HepG2 (cell line): ENCODE measurements around the gene PAPSS2. TPM values are rescaled to one million over a fixed set of nuclear protein-coding genes. Genes with fewer than 3 reads are reported as not detected.
A peak's percentile ranks its signal among the peaks of the same experiment; 100 is the strongest.
"Not testable (repeated sequence)": the region's sequence is repeated elsewhere in the genome, so short reads cannot be mapped to it uniquely, and the experiment has no call there.

Experiments used
- ATAC-seq: fragments of 200-7000 bp; cut with Tn5 transposase; 3 replicates; pipeline ENCODE4 v1.9.1; 2020; ENCODE audit warnings: mild to moderate bottlenecking, moderate library complexity
- BruUV-seq: library from RNA; stranded (reverse); fragments of 400-500 nt; replicated peaks from 2 replicates; lab custom pipeline; 2021; lab: Mats Ljungman, UMichigan
- CTCF ChIA-PET: fragments of 300-600 bp; formaldehyde crosslinking; extraction: SDS; loops from one replicate; lab custom pipeline; 2021; ENCODE audit warnings: low total read pairs, inconsistent platforms, low intra/inter-chr PET ratio; lab: Yijun Ruan, JAX
- POLR2A ChIA-PET: fragments of 350-600 bp; sonication (Branson Sonifier 250); formaldehyde crosslinking; loops from one replicate; lab custom pipeline; 2020; ENCODE audit warnings: antibody characterized with exemption, inconsistent platforms; lab: Yijun Ruan, JAX
- DNase-seq: peaks from one replicate; pipeline ENCODE4 v3.0.0-alpha.2; 2015; ENCODE audit warnings: low spot score
- FAIRE-seq: peaks from 3 replicates; lab custom pipeline; 2011; peaks lifted over from hg19 to GRCh38; lab: Jason Lieb, UNC
- H2AFZ ChIP-seq: one replicate; pipeline ENCODE4 v1.6.1; 2011; ENCODE audit warnings: low read length, inconsistent platforms
- H3K27ac ChIP-seq: fragments of 300-600 bp; 3 replicates; pipeline ENCODE4 v1.8.0; 2011; ENCODE audit warnings: mixed run types, mild to moderate bottlenecking, mixed read lengths, low read length, inconsistent platforms; ENCODE audit not compliant: insufficient read depth; ENCODE audit errors: extremely low read length
- H3K27me3 ChIP-seq, 2 experiments: fragments of 200-600 bp in 1 of 2; 2 replicates in 1 of 2; 3 replicates in 1 of 2; pipeline versions ENCODE4 v1.6.0 to v1.8.0; 2011; ENCODE audit warnings: low read length in 2 of 2, mild to moderate bottlenecking in 2 of 2, moderate library complexity in 2 of 2, inconsistent platforms in 1 of 2; ENCODE audit not compliant: insufficient read depth in 2 of 2, control insufficient read depth in 1 of 2
- H3K36me3 ChIP-seq, 2 experiments: fragments of 200-600 bp in 1 of 2; replicated peaks in 1 of 2; 2 replicates in 1 of 2; 3 replicates in 1 of 2; pipeline versions ENCODE4 v1.5.1 to v1.8.0; 2011; ENCODE audit warnings: low read length in 2 of 2, inconsistent platforms in 1 of 2; ENCODE audit not compliant: insufficient read depth in 2 of 2, control insufficient read depth in 1 of 2
- H3K4me1 ChIP-seq: 2 replicates; pipeline ENCODE4 v1.5.1; 2012; ENCODE audit warnings: low read length, inconsistent platforms; ENCODE audit not compliant: insufficient read depth
- H3K4me2 ChIP-seq: 2 replicates; pipeline ENCODE4 v1.6.0; 2011; ENCODE audit warnings: low read depth, low read length, inconsistent platforms
- H3K4me3 ChIP-seq, 3 experiments: fragments of 200-600 bp in 1 of 3; sonication (generic), shearing (Covaris generic) in 1 of 3; replicated peaks in 1 of 3; 2 replicates each; pipeline ENCODE4 v1.5.1; 2011 to 2016; ENCODE audit warnings: low read length in 3 of 3, inconsistent platforms in 2 of 3, low read depth in 2 of 3, mild to moderate bottlenecking in 2 of 3, control low read depth in 1 of 3, mixed read lengths in 1 of 3; ENCODE audit not compliant: insufficient read depth in 1 of 3
- H3K79me2 ChIP-seq: one replicate; pipeline ENCODE4 v1.6.1; 2011; ENCODE audit warnings: low read length, inconsistent platforms; ENCODE audit not compliant: insufficient read depth
- H3K9ac ChIP-seq: 2 replicates; pipeline ENCODE4 v1.6.0; 2011; ENCODE audit warnings: mild to moderate bottlenecking, low read depth, low read length, inconsistent platforms; ENCODE audit not compliant: insufficient read depth
- H3K9me3 ChIP-seq: 2 replicates; pipeline ENCODE4 v1.5.1; 2012; ENCODE audit warnings: mild to moderate bottlenecking, low read length
- H4K20me1 ChIP-seq: 2 replicates; pipeline ENCODE4 v1.6.0; 2011; ENCODE audit warnings: inconsistent platforms, mild to moderate bottlenecking, low read length, moderate library complexity; ENCODE audit not compliant: insufficient read depth
- EED ChIP-seq: sonication (generic); formaldehyde crosslinking; IDR thresholded peaks from 2 replicates; pipeline ENCODE4 v1.5.0; 2020; ENCODE audit warnings: mild to moderate bottlenecking, missing genetic modification reagents
- FOXK1 ChIP-seq: sonication (generic); formaldehyde crosslinking; IDR thresholded peaks from 2 replicates; pipeline ENCODE4 v1.4.0; 2020; ENCODE audit warnings: low read depth, missing genetic modification reagents, borderline replicate concordance
- HNRNPUL1 ChIP-seq: fragments of 200-400 bp; formaldehyde crosslinking; IDR thresholded peaks from 2 replicates; pipeline ENCODE4 v1.6.1; 2017; ENCODE audit warnings: low read depth, mild to moderate bottlenecking, low read length, moderate library complexity
- KDM2A ChIP-seq: sonication (generic); formaldehyde crosslinking; IDR thresholded peaks from 2 replicates; pipeline ENCODE4 v1.4.0; 2020; ENCODE audit warnings: low read depth, missing genetic modification reagents, borderline replicate concordance
- SAP130 ChIP-seq: IDR thresholded peaks from 2 replicates; pipeline ENCODE4 v1.6.1; 2016; ENCODE audit warnings: low read depth
- TFDP2 ChIP-seq: sonication (generic); formaldehyde crosslinking; IDR thresholded peaks from 2 replicates; pipeline ENCODE4 v1.4.0; 2020; ENCODE audit warnings: missing genetic modification reagents
- ZBTB14 ChIP-seq: sonication (generic); formaldehyde crosslinking; IDR thresholded peaks from 2 replicates; pipeline ENCODE4 v1.4.0; 2020; ENCODE audit warnings: missing genetic modification reagents
- ZFP82 ChIP-seq: sonication (generic); formaldehyde crosslinking; IDR thresholded peaks from 2 replicates; pipeline ENCODE4 v1.5.1; 2020; ENCODE audit warnings: mild to moderate bottlenecking, missing genetic modification reagents, borderline replicate concordance
- ZNF12 ChIP-seq: sonication (generic); formaldehyde crosslinking; IDR thresholded peaks from 2 replicates; pipeline ENCODE4 v1.5.0; 2020; ENCODE audit warnings: missing genetic modification reagents
- ZNF557 ChIP-seq: sonication (generic); formaldehyde crosslinking; IDR thresholded peaks from 2 replicates; pipeline ENCODE4 v1.4.0; 2020; ENCODE audit warnings: missing genetic modification reagents
- ZNF768 ChIP-seq: sonication (generic); formaldehyde crosslinking; IDR thresholded peaks from 2 replicates; pipeline ENCODE4 v1.4.0; 2020; ENCODE audit warnings: missing genetic modification reagents
- WGBS: methylation state at CpG from one replicate; pipeline ENCODE4 v1.1.6; 2017; ENCODE audit warnings: low lambda C conversion rate; 5-methylcytosine and 5-hydroxymethylcytosine counted together
- in situ Hi-C: cut with HindIII; loops from 2 replicates; pipeline ENCODE4 v1.10.0; 2017; ENCODE audit warnings: low pct_unique_long_range_greater_than_20kb; ENCODE audit not compliant: extremely low pct_ligation_motif_present
- intact Hi-C: fragments of 100-400 bp; cut with micrococcal nuclease; formaldehyde crosslinking; loops from one replicate; pipeline ENCODE4 v1.10.0; 2022; ENCODE audit not compliant: unreplicated experiment
- polyA plus RNA-seq, 8 experiments: library from polyadenylated mRNA; depleted of rRNA in 3 of 8; stranded (reverse) in 7 of 8; unstranded in 1 of 8; fragments of >200 nt; fragmentation: Illumina TruSeq in 4 of 8; extraction: Trizol in 4 of 8; gene quantifications; 2 replicates each; pipeline versions ENCODE4 v1.2.1 to v1.2.3, GENCODE V29; 2011 to 2016; ENCODE audit warnings: low read depth in 4 of 8, missing spikeins in 1 of 8, mixed read lengths in 1 of 8; ENCODE audit not compliant: insufficient read depth in 1 of 8
- total RNA-seq, 5 experiments: library from RNA; depleted of rRNA; stranded (reverse); fragments of >200 nt; fragmentation: Illumina TruSeq; extraction: Trizol; gene quantifications; 2 replicates each; pipeline ENCODE4 v1.2.3, GENCODE V29; 2016; ENCODE audit warnings: low read depth in 1 of 5

The PAPSS2 gene
- total and polyA plus RNA-seq, 2 of the 13 experiments (the other 11 are each of a cell fraction or from before 2014, with no cell fraction given): 0.11 to 0.12 TPM

- TF ChIP-seq ZNF557 (no peak), EED (CRISPR knock-in tag) (peak; percentile 26; the same call in 1 of the 2 replicates), FOXK1 (CRISPR knock-in tag) (no peak), ZFP82 (CRISPR knock-in tag) (no peak), SAP130 (CRISPR knock-in tag) (0 out of 2 replicates have a peak, but pooled peaks have one; percentile 11), KDM2A (peak; percentile 37; the same call in 1 of the 2 replicates), ZBTB14 (peak; percentile 51), TFDP2 (CRISPR knock-in tag) (no peak), ZNF768 (CRISPR knock-in tag) (peak; percentile 36; the same call in 1 of the 2 replicates), HNRNPUL1 (no peak), ZNF12 (CRISPR knock-in tag) (no peak)
Observed at GRCh38 chr10:87659571-87660483, at the start of gene PAPSS2 (continued).

- H4K20me1 ChIP-seq, CTCF ChIA-PET, H3K9me3 ChIP-seq, H3K27ac ChIP-seq, H3K4me2 ChIP-seq, POLR2A ChIA-PET, intact Hi-C loops, BruUV-seq, DNase-seq, FAIRE-seq, H3K9ac ChIP-seq, in situ Hi-C loops, H3K36me3 ChIP-seq, H2AFZ ChIP-seq, H3K4me3 ChIP-seq, H3K79me2 ChIP-seq, H3K27me3 ChIP-seq, ATAC-seq: not testable (repeated sequence)
- no CpG with 5 or more reads among the region's 2 CpGs for WGBS
- peaks cover 17% of the 10 kb centered on the region for H3K4me1 ChIP-seq
Observed at GRCh38 chr10:87611341-87611740, 48.3 kb upstream of the PAPSS2 start.
